LNCaP clone FGC (cell line): ENCODE measurements around the gene PAM.

Experiments used
- DNase-seq: peaks from one replicate; pipeline ENCODE4 v3.0.0-alpha.2; 2011; ENCODE audit warnings: low read depth
- H3K4me3 ChIP-seq: 2 replicates; pipeline ENCODE4 v1.5.1; 2011; ENCODE audit warnings: mild to moderate bottlenecking, low read depth, low read length, control low read depth
- TF ChIP-seq, protein P1 (sequence below): IDR thresholded peaks from 2 replicates; pipeline ENCODE4 v1.5.1; 2012; ENCODE audit warnings: mild to moderate bottlenecking; ENCODE audit not compliant: control insufficient read depth, insufficient read depth; ENCODE audit errors: extremely low read depth

The PAM gene

DNA sequence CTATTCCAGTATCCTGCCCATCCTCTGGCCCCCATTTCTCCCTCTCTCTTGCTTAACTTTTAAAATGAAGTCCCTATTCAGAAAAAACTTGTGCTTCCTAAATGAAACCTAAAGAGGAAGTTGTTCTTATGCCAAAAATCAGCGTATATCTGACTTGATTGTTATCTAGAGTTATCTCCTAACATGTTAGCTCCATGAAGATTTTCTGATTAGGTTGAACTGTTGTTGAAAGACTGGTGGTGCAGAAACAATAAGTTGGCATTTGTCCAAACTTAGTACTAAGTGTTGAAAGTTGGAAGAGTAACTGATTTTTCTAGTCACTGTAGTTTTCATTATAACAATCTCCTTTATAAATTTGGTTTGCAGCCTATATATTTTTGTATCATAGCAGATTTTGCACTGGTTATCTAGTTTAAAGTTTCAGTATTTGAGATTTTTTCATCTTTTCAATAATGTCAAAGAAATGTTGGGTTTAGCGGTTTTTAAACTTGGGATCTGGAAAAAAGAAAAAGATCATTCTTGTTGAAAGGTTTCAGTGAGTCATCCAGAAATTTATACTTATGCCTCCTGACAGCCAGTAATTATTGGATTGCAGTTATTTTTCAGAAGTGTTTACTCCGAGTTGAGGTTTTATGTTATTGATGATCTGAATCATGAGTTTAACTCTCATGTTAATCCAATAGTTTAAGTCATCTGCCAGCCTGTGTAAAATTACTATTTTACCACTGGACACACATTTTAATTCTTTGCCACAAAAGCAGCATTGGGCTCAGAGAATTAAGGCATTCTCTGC is 60.6 kb downstream of the PAM start:
- no peak for DNase-seq
- TF ChIP-seq, protein P1, sequence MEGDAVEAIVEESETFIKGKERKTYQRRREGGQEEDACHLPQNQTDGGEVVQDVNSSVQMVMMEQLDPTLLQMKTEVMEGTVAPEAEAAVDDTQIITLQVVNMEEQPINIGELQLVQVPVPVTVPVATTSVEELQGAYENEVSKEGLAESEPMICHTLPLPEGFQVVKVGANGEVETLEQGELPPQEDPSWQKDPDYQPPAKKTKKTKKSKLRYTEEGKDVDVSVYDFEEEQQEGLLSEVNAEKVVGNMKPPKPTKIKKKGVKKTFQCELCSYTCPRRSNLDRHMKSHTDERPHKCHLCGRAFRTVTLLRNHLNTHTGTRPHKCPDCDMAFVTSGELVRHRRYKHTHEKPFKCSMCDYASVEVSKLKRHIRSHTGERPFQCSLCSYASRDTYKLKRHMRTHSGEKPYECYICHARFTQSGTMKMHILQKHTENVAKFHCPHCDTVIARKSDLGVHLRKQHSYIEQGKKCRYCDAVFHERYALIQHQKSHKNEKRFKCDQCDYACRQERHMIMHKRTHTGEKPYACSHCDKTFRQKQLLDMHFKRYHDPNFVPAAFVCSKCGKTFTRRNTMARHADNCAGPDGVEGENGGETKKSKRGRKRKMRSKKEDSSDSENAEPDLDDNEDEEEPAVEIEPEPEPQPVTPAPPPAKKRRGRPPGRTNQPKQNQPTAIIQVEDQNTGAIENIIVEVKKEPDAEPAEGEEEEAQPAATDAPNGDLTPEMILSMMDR = no peak
- no peak overlapping the region for H3K4me3 ChIP-seq

DNA sequence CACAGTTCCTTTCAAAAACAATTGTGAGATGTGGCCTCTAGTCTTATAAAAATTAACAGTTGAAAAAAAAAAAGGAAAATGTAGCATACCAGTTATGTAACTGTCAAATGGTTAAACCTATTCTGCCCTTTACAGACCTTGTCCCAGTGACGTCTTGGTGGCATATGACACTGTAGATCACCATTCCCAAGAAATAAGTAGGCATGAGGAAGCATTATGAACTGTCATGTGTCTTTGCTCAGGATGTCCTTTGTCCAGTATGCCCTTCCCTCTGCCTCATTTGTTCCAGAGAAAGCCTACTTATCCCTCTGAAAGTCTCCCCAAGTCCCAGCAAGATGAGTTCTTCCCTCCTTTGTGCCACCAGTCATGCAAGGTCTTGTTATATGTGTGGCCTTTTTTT is 63.2 kb downstream of the PAM start:
- TF ChIP-seq, protein P1 = no peak
- H3K4me3 ChIP-seq = no peak overlapping the region
- DNase-seq = no peak

DNA sequence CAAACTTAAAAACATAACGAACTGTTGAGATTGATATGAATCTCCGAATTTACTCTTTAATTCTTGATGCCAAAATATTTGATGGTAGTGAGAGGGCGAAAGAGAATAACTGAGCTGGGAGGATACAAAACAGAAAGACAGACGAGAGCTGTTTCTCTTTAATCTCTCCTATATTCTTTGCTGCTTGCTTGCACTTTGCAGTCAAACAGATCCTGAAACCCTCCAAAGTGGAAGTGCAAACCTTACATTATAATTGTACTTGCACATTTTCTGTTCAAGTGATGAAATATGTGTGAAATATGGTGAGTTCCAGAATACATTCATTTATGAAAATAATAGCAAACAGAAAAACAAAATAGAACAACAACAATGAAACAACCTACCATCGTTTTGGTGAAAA is 63.8 kb downstream of the PAM start:
- H3K4me3 ChIP-seq = no peak overlapping the region
- DNase-seq = no peak

DNA sequence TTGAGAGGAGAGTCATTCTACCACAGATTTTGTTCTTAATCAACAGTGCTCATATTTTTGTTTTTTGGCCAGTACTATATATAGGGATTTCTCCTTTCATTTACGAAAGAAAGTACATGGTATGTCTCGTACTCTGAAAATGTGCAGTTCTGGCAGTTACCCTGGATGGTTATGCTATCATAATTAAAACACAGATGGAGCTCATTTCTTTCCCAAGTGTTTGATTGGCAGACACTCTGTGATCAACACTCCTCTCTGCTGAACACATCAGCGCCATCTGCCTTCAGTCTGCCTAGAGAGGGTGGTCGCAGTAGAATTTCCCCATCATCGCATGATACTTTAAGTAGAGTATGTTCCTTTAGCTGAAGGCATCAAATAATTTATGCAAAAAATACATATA is 64.5 kb downstream of the PAM start:
- TF ChIP-seq, protein P1 = no peak
- no peak for DNase-seq
- no peak overlapping the region for H3K4me3 ChIP-seq

More for the DNA sequence above, 63.8 kb downstream of the PAM start:
- TF ChIP-seq, protein P1 = no peak

DNA sequence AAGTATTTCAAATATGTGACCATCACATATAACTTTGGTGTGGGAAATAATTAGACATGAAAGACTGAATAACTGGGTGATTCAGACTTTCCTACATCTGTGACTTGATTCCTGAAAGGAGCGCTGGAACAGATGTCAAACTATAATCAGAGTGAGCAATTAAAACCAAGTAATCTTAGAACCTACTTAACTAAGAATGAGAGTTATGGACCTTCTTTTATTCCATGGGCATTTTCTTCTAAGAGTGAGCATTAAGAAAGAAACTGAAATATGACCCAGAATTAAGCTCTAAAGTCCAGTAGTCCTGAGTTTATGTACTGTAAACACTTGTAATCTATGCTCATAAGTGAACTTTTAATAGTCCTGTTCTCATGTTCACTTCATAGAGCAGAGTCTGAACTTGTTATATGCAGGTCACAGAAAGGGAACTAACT is 68.4 kb downstream of the PAM start:
- no peak for DNase-seq
- TF ChIP-seq, protein P1 = no peak
- no peak overlapping the region for H3K4me3 ChIP-seq

DNA sequence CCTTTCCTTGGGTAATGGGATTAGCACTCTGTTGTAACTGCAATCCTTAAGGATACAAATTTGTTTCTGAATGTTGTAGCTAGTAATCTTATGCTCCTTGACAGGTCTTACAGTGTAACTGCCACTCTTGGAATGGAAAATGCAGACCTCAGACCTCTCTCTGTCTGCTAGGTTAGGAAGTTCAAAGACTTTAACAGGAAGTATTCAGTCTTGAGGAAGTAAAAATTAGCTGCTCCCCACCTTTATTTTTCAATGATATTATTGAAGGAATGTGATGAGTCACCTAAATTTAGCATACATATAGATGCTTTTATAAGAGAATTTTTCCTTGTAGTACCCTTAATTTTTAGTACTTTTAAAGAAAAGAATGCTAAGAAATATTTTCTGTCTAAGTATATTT is 71.5 kb downstream of the PAM start:
- TF ChIP-seq, protein P1 = no peak
- no peak overlapping the region for H3K4me3 ChIP-seq
- no peak for DNase-seq

DNA sequence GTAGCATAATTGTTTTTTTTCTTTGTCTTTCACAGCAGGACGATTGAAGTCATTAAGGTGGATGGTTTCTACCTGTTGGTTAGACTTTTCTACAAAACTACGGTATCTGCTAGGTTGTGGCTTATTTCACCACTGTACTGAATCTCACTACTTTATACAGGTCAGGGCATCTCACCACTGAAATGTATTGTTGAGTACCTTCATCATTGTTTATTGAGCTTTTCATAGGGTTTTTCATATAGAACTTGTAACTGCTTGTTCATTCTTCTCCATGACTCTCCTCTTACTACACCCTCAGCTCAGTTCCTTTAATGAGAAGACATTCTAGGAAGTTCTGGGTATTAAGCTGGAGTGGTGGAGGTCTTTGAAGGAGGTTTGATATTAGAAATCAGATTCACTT is 75.1 kb downstream of the PAM start:
- no peak overlapping the region for H3K4me3 ChIP-seq
- no peak for DNase-seq
- TF ChIP-seq, protein P1 = no peak
